Calu3 (cell line): ENCODE data around the gene CADM3. TPM values are rescaled to one million over a fixed set of nuclear protein-coding genes. Genes with fewer than 3 reads are reported as not detected.

Source experiments
- BruUV-seq: library from RNA; stranded (reverse); fragments of 400-500 nt; replicated peaks from 2 replicates; lab custom pipeline; 2021; lab: Mats Ljungman, UMichigan
- CTCF ChIA-PET: fragments of 300-600 bp; sonication (Branson Sonifier 250); formaldehyde crosslinking; loops from one replicate; lab custom pipeline; 2022; ENCODE audit warnings: antibody characterized with exemption; lab: Charles Lee
- DNase-seq: peaks from one replicate; pipeline ENCODE4 v3.0.0; 2022
- H3K27ac Mint-ChIP-seq: one replicate; pipeline ENCODE4 v1.8.0; 2022; ENCODE audit warnings: mixed read lengths; ENCODE audit not compliant: unreplicated experiment
- H3K27me3 Mint-ChIP-seq: one replicate; pipeline ENCODE4 v1.8.0; 2022; ENCODE audit warnings: mixed read lengths; ENCODE audit not compliant: unreplicated experiment
- H3K36me3 Mint-ChIP-seq: one replicate; pipeline ENCODE4 v1.8.0; 2022; ENCODE audit warnings: mild to moderate bottlenecking, moderate library complexity, mixed read lengths; ENCODE audit not compliant: insufficient read depth, unreplicated experiment
- H3K4me1 Mint-ChIP-seq: one replicate; pipeline ENCODE4 v1.8.0; 2022; ENCODE audit warnings: mild to moderate bottlenecking, low read depth, mixed read lengths; ENCODE audit not compliant: unreplicated experiment
- H3K4me3 Mint-ChIP-seq: one replicate; pipeline ENCODE4 v1.8.0; 2022; ENCODE audit warnings: mild to moderate bottlenecking, low read depth, moderate library complexity, mixed read lengths; ENCODE audit not compliant: unreplicated experiment
- H3K9me3 Mint-ChIP-seq: one replicate; pipeline ENCODE4 v1.8.0; 2022; ENCODE audit warnings: low read depth, mixed read lengths; ENCODE audit not compliant: unreplicated experiment
- CTCF ChIP-seq: fragments of 200-600 bp; IDR thresholded peaks from one replicate; pipeline ENCODE4 v1.8.0; 2022; ENCODE audit warnings: antibody characterized with exemption; ENCODE audit not compliant: unreplicated experiment
- intact Hi-C: fragments of 100-400 bp; cut with micrococcal nuclease; formaldehyde crosslinking; loops from one replicate; pipeline ENCODE4 v1.10.0; 2022; ENCODE audit not compliant: unreplicated experiment
- total RNA-seq: library from RNA; stranded (reverse); gene quantifications from 2 replicates; pipeline ENCODE4 v1.2.3, GENCODE V29; 2022

Gene CADM3
- total RNA-seq, 1 experiment from 2014 or later = not detected

GRCh38 chr1:159218649-159219636 is 47.5 kb downstream of the CADM3 start:
- no TSS peak for BruUV-seq
- intact Hi-C loops = loop anchor here (10.0 kb wide), 1 partner anchor 56 kb away; no protein-coding TSS in a partner anchor
- H3K9me3 Mint-ChIP-seq = no peaks in the 10 kb centered on the region
- peaks cover 40% of the 10 kb centered on the region for H3K27me3 Mint-ChIP-seq
- CTCF ChIA-PET = no interaction called here
- no peak for TF ChIP-seq CTCF
- no peak overlapping the region for H3K4me3 Mint-ChIP-seq
- H3K4me1 Mint-ChIP-seq = no peaks in the 10 kb centered on the region
- no peak for DNase-seq
- no peak overlapping the region for H3K27ac Mint-ChIP-seq
- no peaks in the 10 kb centered on the region for H3K36me3 Mint-ChIP-seq

GRCh38 chr1:159222075-159222865 is 50.9 kb downstream of the CADM3 start:
- intact Hi-C loops = no loop called here
- no TSS peak for BruUV-seq
- H3K27me3 Mint-ChIP-seq = peaks cover 24% of the 10 kb centered on the region
- no peaks in the 10 kb centered on the region for H3K9me3 Mint-ChIP-seq
- CTCF ChIA-PET = no interaction called here
- no peak overlapping the region for H3K4me3 Mint-ChIP-seq
- no peak overlapping the region for H3K27ac Mint-ChIP-seq
- no peak for TF ChIP-seq CTCF
- H3K4me1 Mint-ChIP-seq = no peaks in the 10 kb centered on the region
- no peak for DNase-seq
- no peaks in the 10 kb centered on the region for H3K36me3 Mint-ChIP-seq

GRCh38 chr1:159223004-159223403 is 51.6 kb downstream of the CADM3 start:
- intact Hi-C loops = no loop called here
- BruUV-seq = no TSS peak
- Mint-ChIP-seq H3K9me3 (no peaks in the 10 kb centered on the region), H3K27ac (no peak overlapping the region), H3K27me3 (peaks cover 17% of the 10 kb centered on the region), H3K4me1 (no peaks in the 10 kb centered on the region), H3K4me3 (no peak overlapping the region), H3K36me3 (no peaks in the 10 kb centered on the region)
- CTCF ChIA-PET = no interaction called here
- no peak for TF ChIP-seq CTCF
- no peak for DNase-seq

- Mint-ChIP-seq H3K27me3 (peaks cover 17% of the 10 kb centered on the region), H3K9me3 (no peaks in the 10 kb centered on the region), H3K4me3 (no peak overlapping the region), H3K4me1 (no peaks in the 10 kb centered on the region), H3K27ac (no peak overlapping the region), H3K36me3 (no peaks in the 10 kb centered on the region)
- TF ChIP-seq CTCF = no peak
- DNase-seq = no peak
- CTCF ChIA-PET = no interaction called here
- intact Hi-C loops = no loop called here
- no TSS peak for BruUV-seq
Measured at GRCh38 chr1:159228554-159228953, 57.1 kb downstream of the CADM3 start.
